ENCODE results near the gene NRXN3. TPM values are rescaled to one million over a fixed set of nuclear protein-coding genes. Genes with fewer than 3 reads are reported as not detected.

NRXN3 gene
- total and polyA plus RNA-seq, 11 donors = 0.19 to 2.2 (median 1.1) TPM

DNA sequence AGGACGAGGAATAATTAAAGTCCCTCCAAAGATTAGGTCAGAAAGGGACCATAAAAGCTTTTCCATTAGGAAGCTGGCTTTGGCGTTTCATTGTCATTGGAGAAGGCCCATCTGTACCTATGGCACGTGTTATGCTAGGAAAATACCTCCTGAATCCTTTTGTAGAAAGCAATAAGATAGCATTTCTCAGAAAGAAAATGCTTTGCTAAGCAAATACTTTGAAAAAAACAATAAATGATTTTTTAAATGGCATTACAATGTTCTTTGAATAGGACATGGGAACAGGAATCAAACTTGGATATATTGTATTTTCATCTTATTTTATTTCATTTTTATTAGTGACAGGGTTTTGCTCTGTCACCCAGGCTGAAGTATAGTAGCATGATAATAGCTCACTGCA is 967.7 kb downstream of the NRXN3 start:
- ATAC-seq (no peak), DNase-seq (no peak)
- intact Hi-C loops (cut with DNase I) = no loop called here
- Histone ChIP-seq H3K27ac (no peak overlapping the region), H3K4me1 (no peaks in the 10 kb centered on the region), H3K36me3 (no peaks in the 10 kb centered on the region), H3K27me3 (no peaks in the 10 kb centered on the region), H3K9me3 (no peaks in the 10 kb centered on the region), H3K4me3 (no peak overlapping the region)
- TF ChIP-seq CTCF (IDR thresholded peaks at IDR 0.05) = no peak
- no peak for TF ChIP-seq POLR2A (IDR thresholded peaks at IDR 0.05)
- WGBS, 4 donors = 50 to 60% (median 59%) methylated on average over 3 of the region's 3 CpGs

DNA sequence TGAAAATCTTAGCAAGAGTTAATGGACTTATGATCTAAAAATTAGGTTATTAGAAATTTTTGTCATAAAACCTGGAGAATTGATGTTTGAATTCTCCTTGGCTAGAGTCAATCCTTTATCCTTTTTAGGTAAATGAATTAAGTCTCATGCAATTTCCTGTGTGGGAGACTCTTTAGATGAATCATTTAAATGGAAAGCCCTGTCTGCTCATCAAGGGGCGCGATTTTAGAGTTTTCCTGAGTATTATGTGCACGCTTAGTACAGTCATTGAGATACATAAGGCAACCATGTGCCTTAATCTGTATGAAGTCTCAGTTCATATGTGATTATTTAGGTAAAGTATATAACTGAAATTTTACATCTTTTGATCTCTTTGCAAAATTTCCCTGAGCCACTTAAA is 974.7 kb downstream of the NRXN3 start:
- WGBS, 4 donors = 64 to 93% (median 83%) methylated on average over 3 of the region's 3 CpGs
- intact Hi-C loops (cut with DNase I) = no loop called here
- no peak for DNase-seq
- Histone ChIP-seq H3K4me1 (no peaks in the 10 kb centered on the region), H3K4me3 (no peak overlapping the region), H3K27ac (no peak overlapping the region), H3K36me3 (no peaks in the 10 kb centered on the region), H3K9me3 (no peaks in the 10 kb centered on the region), H3K27me3 (no peaks in the 10 kb centered on the region)
- ATAC-seq = no peak
- TF ChIP-seq POLR2A (IDR thresholded peaks at IDR 0.05) (no peak), CTCF (IDR thresholded peaks at IDR 0.05) (no peak)

DNA sequence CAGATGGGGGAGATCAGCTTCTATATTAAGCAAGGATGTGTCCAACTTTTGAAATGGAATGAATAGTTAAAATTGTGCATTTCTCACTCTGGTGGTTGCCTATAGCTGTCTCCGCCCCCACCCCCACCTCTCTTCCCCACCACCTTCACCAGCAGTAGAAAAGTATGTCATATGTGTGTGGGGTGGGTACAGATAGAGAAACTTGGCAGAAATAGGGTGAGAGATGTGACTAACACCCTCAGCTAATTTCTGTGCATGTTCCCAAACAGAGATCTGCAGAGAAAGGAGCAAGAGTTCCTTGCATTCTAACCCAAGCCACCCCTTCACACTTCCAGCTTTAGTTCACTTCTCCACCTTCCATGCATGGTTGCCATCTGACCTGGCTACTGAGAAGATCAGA is 980.1 kb downstream of the NRXN3 start:
- Histone ChIP-seq H3K4me3 (no peak overlapping the region), H3K9me3 (no peaks in the 10 kb centered on the region), H3K27me3 (no peaks in the 10 kb centered on the region), H3K4me1 (no peaks in the 10 kb centered on the region), H3K27ac (no peak overlapping the region), H3K36me3 (no peaks in the 10 kb centered on the region)
- no peak for ATAC-seq
- intact Hi-C loops (cut with DNase I) = no loop called here
- 62 to 79% (median 74%) methylated on average over 1 of the region's 1 CpG for WGBS, 4 donors
- TF ChIP-seq POLR2A (IDR thresholded peaks at IDR 0.05) = no peak
- no peak for DNase-seq

DNA sequence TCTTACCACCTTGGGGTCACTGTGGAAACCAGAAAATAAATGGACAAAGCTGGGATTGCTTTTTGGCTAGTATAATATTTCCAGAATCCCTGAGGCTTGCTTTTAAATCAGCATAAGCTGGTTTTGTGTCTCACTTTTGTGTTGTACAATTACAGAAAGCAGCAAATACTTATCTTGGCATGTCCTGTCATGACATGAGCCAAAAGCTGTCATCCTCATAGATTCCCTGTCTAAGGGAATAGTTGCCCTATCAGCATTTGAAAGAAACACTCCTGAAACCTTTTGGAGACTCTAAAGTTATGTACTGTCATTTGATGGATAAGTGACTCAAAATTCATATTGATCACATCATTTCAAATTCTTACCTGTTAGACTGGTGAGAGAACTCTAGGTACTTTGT is 987.2 kb downstream of the NRXN3 start:
- Histone ChIP-seq H3K27ac (no peak overlapping the region), H3K27me3 (no peaks in the 10 kb centered on the region), H3K9me3 (peaks cover 0 to 1% (median 0%) of the 10 kb centered on the region in 12 donors), H3K36me3 (no peaks in the 10 kb centered on the region), H3K4me3 (no peak overlapping the region), H3K4me1 (no peaks in the 10 kb centered on the region)
- DNase-seq = no peak
- ATAC-seq = no peak
- TF ChIP-seq CTCF (IDR thresholded peaks at IDR 0.05) (no peak), POLR2A (IDR thresholded peaks at IDR 0.05) (no peak)
- intact Hi-C loops (cut with DNase I) = no loop called here

- intact Hi-C loops (cut with DNase I) = no loop called here
- H3K9me3 ChIP-seq = peaks cover 0 to 6% (median 0%) of the 10 kb centered on the region in 12 donors
- H3K36me3 ChIP-seq = no peaks in the 10 kb centered on the region
- no peak overlapping the region for H3K27ac ChIP-seq
- DNase-seq = peak in 1 of 5 donors; percentile 7
- H3K4me1 ChIP-seq = no peaks in the 10 kb centered on the region
- H3K27me3 ChIP-seq = no peaks in the 10 kb centered on the region
- 21 to 26% (median 23%) methylated on average over 7 of the region's 7 CpGs for WGBS, 4 donors
- no peak for ATAC-seq
- H3K4me3 ChIP-seq = no peak overlapping the region
- TF ChIP-seq CTCF (IDR thresholded peaks at IDR 0.05) = no peak
- no peak for TF ChIP-seq POLR2A (IDR thresholded peaks at IDR 0.05)
These were observed 991.4 kb downstream of the NRXN3 start for GRCh38 chr14:79161571-79161970.

Measured in heart left ventricle (tissue), 16 donors.